C4-2B (cell line): ENCODE data around the gene BUD13.

Experiments used
- H3K27ac ChIP-seq: fragments of 450-650 bp; 2 replicates; pipeline ENCODE4 v1.5.1; 2017
- ZFX ChIP-seq: fragments of 450-650 bp; IDR thresholded peaks from 2 replicates; pipeline ENCODE4 v1.6.1; 2017
- TF ChIP-seq, protein P1 (sequence below): fragments of 450-650 bp; conservative IDR thresholded peaks from 2 replicates; pipeline ENCODE4 v1.5.1; 2017; ENCODE audit warnings: mild to moderate bottlenecking

The BUD13 gene

GRCh38 chr11:116791813-116792143, 19.0 kb upstream of the BUD13 start, which contains the start of gene APOA5:
Gene APOA5, minus strand, starts transcription at chr11:116791879. Its CDS starts 19 bp downstream, at chr11:116791860.
- peak within 1 kb of the TSS; percentile 5 for H3K27ac ChIP-seq
- TF ChIP-seq ZFX, result no peak
- TF ChIP-seq, protein P1, sequence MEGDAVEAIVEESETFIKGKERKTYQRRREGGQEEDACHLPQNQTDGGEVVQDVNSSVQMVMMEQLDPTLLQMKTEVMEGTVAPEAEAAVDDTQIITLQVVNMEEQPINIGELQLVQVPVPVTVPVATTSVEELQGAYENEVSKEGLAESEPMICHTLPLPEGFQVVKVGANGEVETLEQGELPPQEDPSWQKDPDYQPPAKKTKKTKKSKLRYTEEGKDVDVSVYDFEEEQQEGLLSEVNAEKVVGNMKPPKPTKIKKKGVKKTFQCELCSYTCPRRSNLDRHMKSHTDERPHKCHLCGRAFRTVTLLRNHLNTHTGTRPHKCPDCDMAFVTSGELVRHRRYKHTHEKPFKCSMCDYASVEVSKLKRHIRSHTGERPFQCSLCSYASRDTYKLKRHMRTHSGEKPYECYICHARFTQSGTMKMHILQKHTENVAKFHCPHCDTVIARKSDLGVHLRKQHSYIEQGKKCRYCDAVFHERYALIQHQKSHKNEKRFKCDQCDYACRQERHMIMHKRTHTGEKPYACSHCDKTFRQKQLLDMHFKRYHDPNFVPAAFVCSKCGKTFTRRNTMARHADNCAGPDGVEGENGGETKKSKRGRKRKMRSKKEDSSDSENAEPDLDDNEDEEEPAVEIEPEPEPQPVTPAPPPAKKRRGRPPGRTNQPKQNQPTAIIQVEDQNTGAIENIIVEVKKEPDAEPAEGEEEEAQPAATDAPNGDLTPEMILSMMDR, result no peak

DNA sequence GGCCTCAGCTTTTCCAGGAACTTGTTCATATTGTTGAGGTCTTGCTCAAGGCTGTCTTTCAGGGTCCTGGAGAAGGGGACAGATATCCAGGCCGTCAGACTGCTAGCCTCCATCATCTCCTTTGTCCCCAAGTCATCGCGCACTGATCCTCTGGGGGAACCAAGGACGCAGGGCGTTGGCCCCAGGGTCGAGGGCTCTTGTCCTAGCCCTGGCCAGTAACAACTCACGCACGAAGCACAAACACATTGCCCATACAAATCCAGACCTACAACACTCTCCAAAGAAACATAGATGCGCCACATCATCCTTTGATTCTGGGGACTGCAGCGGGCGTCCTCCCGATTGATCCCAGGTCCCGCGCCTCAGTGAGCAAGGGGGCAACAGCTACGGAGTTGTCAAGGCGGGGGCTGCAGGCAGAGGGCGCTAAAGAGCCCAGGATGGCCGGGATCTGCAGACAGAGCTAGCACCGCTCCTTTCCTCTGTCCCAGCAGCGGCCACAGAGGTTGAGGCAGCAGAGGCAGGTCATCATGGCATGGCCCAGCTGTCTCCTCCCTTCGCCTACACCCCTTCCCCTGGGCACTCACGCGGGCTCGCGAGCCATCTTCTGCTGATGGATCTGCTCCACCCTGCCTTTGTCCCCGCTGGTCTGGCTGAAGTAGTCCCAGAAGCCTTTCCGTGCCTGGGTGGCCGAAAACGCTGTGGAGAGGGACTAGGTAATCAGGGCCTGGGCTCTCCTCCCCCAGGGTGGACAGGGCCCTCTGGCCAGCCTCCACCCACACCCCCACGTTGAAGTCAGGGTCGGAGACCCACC, 18.4 kb upstream of the BUD13 start:
- peak overlapping the region; percentile 5 for H3K27ac ChIP-seq
- TF ChIP-seq, protein P1, result peak; percentile 94
- no peak for TF ChIP-seq ZFX

GRCh38 chr11:116790167-116791001, 17.6 kb upstream of the BUD13 start:
- TF ChIP-seq, protein P1, result no peak
- TF ChIP-seq ZFX, result no peak
- no peak overlapping the region for H3K27ac ChIP-seq

DNA sequence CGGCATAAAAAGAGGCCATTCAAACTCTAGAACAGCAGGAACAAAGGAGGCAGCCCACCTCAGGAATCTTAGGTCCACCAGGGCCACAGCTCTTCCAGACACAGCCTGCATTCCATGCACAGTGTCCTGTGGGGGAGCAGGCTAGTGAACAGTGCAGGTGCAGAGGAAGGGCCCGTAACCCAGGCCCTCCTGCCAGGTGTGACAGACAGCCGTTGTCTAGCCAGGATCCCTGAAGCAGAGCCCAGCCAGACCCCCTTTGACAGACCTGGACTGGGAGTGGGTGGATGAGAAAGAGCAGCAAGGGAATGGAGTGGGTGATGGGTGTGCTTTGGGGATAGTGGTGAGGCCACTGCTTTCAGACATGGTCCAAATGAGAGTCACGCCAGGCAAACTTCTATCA, 16.2 kb upstream of the BUD13 start:
- no peak for TF ChIP-seq ZFX
- TF ChIP-seq, protein P1, result no peak
- H3K27ac ChIP-seq, result no peak overlapping the region

DNA sequence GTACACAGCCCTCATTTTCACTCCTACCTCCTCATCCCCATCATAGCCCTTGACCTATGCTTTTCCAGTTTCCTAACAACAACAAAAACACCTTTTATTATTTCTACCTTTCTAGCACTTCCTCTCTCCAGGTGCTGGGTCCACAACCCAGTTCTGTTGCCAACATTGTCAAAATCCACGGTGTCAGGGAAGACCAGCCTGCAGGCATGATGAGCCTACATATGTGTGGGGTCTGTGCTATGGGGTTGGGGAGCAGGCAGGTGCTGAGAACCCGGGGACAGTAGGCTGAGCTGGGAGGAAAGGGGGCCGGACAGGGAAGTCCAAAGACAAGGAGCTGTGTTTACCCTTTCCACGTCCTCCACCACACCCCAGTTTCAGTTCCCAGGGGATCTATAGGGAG, 15.7 kb upstream of the BUD13 start:
- TF ChIP-seq, protein P1, result no peak
- no peak for TF ChIP-seq ZFX
- peak overlapping the region; percentile 78 for H3K27ac ChIP-seq

DNA sequence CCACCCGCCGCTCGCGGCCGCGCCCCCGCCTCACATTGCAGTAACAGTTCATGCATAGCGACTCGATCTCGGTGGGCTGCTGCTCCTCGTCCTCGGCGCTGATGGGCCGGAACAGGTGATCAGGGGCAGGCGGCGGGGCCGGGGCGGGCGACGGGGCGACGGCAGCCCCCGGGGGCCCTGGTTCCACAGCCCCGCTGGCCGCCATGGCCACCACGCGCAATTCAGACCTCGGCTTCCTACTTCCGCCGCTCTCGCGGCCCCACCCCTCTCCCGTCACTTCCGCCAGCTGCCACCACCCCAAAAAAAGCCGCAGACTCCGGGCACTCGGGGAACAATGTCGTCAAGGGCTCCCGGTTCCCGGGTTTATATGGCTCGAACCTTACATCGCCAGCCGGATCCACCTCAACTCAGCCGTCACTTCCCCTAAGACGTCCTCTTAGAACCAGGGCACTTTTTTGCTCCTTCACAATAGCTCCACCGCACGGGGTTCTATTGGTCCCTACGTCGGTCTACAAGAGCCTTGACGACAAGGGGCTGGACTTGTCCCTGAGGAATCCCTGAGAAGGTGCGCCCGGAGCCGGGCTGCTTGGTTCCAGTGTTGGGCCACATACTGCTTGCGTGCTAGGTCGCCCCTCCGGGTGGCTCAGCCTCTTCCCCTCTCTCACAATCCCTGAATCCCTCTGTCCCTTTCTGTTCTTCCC, 15.1 kb upstream of the BUD13 start, which contains the start of gene ZPR1:
TSS of gene ZPR1 (minus strand) at position 238 of the 701 bp plus-strand sequence. CDS start at position 205, 33 bp downstream.
- no peak for TF ChIP-seq ZFX
- TF ChIP-seq, protein P1, result no peak
- peak within 1 kb of the TSS; percentile 78 for H3K27ac ChIP-seq
